GM12891 (cell line): ENCODE results near the gene C12orf50. TPM values are rescaled to one million over a fixed set of nuclear protein-coding genes. Genes with fewer than 3 reads are reported as not detected.

Experiments used
- DNase-seq: peaks from one replicate; pipeline ENCODE4 v3.0.0; 2011; ENCODE audit warnings: low spot score; ENCODE audit not compliant: insufficient read length
- FAIRE-seq: peaks from 2 replicates; lab custom pipeline; 2011; peaks lifted over from hg19 to GRCh38; lab: Jason Lieb, UNC
- PAX5 ChIP-seq: IDR thresholded peaks from 2 replicates; pipeline ENCODE4 v1.6.1; 2011; ENCODE audit warnings: low read length, moderate library complexity, mild to moderate bottlenecking; ENCODE audit not compliant: insufficient read depth, severe bottlenecking
- POLR2A ChIP-seq: IDR thresholded peaks from 2 replicates; pipeline ENCODE4 v1.6.1; 2011; ENCODE audit warnings: low read depth, low read length, control low read depth
- POLR2AphosphoS5 ChIP-seq: IDR thresholded peaks from 2 replicates; pipeline ENCODE4 v1.6.1; 2011; ENCODE audit warnings: low read depth, low read length, control low read depth
- POU2F2 ChIP-seq: IDR thresholded peaks from 2 replicates; pipeline ENCODE4 v1.6.1; 2011; ENCODE audit warnings: low read depth, mild to moderate bottlenecking, control low read depth, low read length, moderate library complexity
- SPI1 ChIP-seq: IDR thresholded peaks from 2 replicates; pipeline ENCODE4 v1.6.1; 2011; ENCODE audit warnings: low read depth, low read length, control low read depth
- TAF1 ChIP-seq: IDR thresholded peaks from 2 replicates; pipeline ENCODE4 v1.6.1; 2011; ENCODE audit warnings: low read depth, low read length, control low read depth
- polyA plus RNA-seq: library from polyadenylated mRNA; unstranded; fragments of >200 nt; gene quantifications from one replicate; pipeline ENCODE4 v1.2.1, GENCODE V29; 2012; ENCODE audit warnings: low read depth, missing spikeins, inconsistent platforms; ENCODE audit not compliant: missing spikeins

The C12orf50 gene
- not detected for polyA plus RNA-seq

GRCh38 chr12:88029093-88029665, at the start of gene C12orf50:
Gene C12orf50, minus strand, starts transcription at chr12:88029401. Its CDS starts 2,439 bp downstream, at chr12:88026962.
- FAIRE-seq (no peak), DNase-seq (no peak)
- TF ChIP-seq SPI1 (no peak), POU2F2 (no peak), POLR2A (no peak)

- no peak for DNase-seq
Observed at GRCh38 chr12:88067301-88067700, 38.1 kb upstream of the C12orf50 start.

GRCh38 chr12:88063375-88063774, 34.2 kb upstream of the C12orf50 start:
- DNase-seq, result no peak
- TF ChIP-seq POU2F2, result no peak
- no peak for TF ChIP-seq SPI1
- peak; percentile 74 for FAIRE-seq

More at GRCh38 chr12:88067301-88067700, 38.1 kb upstream of the C12orf50 start:
- TF ChIP-seq POLR2A (no peak), PAX5 (no peak), POU2F2 (no peak), TAF1 (no peak), SPI1 (no peak), POLR2AphosphoS5 (no peak)
- no peak for FAIRE-seq

DNA sequence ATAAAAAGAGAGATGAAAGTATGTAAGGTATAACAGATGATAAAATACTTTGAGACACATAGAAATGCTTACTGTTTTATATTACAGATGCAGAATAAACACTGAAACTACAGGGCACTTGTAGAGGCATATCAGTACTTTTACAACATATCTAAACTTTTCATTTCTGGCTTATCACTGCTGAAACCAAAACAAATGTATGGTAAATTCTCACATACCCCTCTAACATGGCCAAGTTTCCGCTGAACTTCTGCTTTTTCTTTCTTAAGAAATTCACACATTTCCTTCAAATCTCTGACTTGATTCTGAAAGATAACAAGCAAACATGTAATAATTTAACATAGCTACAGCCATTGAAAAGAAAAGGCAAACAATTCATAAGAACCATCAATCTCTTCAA, 33.3 kb upstream of the C12orf50 start:
- FAIRE-seq, result peak; percentile 71
- peak; percentile 11; the same call in 1 of the 2 replicates for TF ChIP-seq SPI1
- TF ChIP-seq PAX5, result no peak
- no peak for DNase-seq

- DNase-seq (no peak), FAIRE-seq (no peak)
- TF ChIP-seq POU2F2 (no peak), TAF1 (no peak), PAX5 (no peak), POLR2A (no peak), POLR2AphosphoS5 (no peak), SPI1 (no peak)
Observed at GRCh38 chr12:88058719-88059077, 29.5 kb upstream of the C12orf50 start.

GRCh38 chr12:88057994-88058718, 29.0 kb upstream of the C12orf50 start:
- no peak for TF ChIP-seq POLR2AphosphoS5
- peak; percentile 33; the same call in 1 of the 2 replicates for TF ChIP-seq SPI1
- DNase-seq (no peak), FAIRE-seq (no peak)

GRCh38 chr12:88056571-88056970, 27.4 kb upstream of the C12orf50 start:
- no peak for DNase-seq
- no peak for FAIRE-seq
- TF ChIP-seq SPI1, result no peak
- no peak for TF ChIP-seq POU2F2
- TF ChIP-seq PAX5, result no peak
- no peak for TF ChIP-seq TAF1
- TF ChIP-seq POLR2AphosphoS5, result no peak
- TF ChIP-seq POLR2A, result no peak

- no peak for TF ChIP-seq POU2F2
- TF ChIP-seq POLR2AphosphoS5, result no peak
- no peak for TF ChIP-seq POLR2A
- TF ChIP-seq TAF1, result no peak
- no peak for TF ChIP-seq SPI1
- TF ChIP-seq PAX5, result no peak
- DNase-seq (no peak), FAIRE-seq (no peak)
Observed at GRCh38 chr12:88052686-88053085, 23.5 kb upstream of the C12orf50 start.

GRCh38 chr12:88044035-88044434, 14.8 kb upstream of the C12orf50 start:
- peak; percentile 52 for FAIRE-seq

GRCh38 chr12:88037770-88038169, 8.6 kb upstream of the C12orf50 start:
- TF ChIP-seq POLR2AphosphoS5 (no peak), SPI1 (no peak), TAF1 (no peak)
- DNase-seq (no peak), FAIRE-seq (no peak)

More at GRCh38 chr12:88044035-88044434, 14.8 kb upstream of the C12orf50 start:
- TF ChIP-seq POLR2AphosphoS5 (no peak), PAX5 (no peak), POLR2A (no peak), POU2F2 (no peak), SPI1 (no peak), TAF1 (no peak)
- no peak for DNase-seq
